Ammon's horn (tissue), 1 donor: Measurements from ENCODE around the gene ATPAF2.
A peak's percentile ranks its signal among the peaks of the same experiment; 100 is the strongest.

ENCODE experiments used
- DNase-seq: peaks from one replicate; pipeline ENCODE4 v3.0.0-alpha.2; 2016; ENCODE audit warnings: low spot score

The ATPAF2 gene

DNA sequence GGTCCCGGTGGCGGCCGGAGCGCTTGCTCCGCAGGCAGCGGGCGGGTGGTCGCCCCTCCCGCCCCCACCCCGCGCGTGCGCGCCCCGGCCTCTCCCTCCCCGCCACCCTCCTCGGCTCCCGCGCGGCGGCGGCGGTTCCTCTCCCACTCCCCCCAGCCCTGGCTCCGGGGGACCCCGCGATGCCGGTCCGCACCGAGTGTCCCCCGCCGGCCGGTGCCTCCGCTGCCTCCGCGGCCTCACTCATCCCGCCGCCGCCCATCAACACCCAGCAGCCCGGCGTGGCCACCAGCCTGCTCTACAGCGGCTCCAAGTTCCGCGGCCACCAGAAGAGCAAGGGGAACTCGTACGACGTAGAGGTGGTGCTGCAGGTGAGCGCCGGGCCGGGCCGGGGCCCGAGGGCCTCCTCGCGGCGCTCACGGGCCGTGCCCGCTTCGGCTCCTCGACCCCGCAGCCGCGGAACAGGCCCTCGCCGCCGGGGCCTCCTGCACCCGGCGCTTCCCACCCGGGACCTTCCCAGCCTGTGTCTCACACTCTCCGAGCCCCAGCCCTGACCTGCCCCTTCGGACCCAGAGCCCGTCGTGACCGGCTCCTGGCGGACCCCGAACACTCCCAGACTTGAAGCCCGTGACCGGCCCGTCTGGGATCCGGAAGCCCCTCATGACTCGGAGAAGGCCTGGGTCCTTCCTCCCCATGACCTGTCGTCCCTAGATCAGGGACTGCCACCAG is 730 bp upstream of the ATPAF2 start:
- DNase-seq: no peak

DNA sequence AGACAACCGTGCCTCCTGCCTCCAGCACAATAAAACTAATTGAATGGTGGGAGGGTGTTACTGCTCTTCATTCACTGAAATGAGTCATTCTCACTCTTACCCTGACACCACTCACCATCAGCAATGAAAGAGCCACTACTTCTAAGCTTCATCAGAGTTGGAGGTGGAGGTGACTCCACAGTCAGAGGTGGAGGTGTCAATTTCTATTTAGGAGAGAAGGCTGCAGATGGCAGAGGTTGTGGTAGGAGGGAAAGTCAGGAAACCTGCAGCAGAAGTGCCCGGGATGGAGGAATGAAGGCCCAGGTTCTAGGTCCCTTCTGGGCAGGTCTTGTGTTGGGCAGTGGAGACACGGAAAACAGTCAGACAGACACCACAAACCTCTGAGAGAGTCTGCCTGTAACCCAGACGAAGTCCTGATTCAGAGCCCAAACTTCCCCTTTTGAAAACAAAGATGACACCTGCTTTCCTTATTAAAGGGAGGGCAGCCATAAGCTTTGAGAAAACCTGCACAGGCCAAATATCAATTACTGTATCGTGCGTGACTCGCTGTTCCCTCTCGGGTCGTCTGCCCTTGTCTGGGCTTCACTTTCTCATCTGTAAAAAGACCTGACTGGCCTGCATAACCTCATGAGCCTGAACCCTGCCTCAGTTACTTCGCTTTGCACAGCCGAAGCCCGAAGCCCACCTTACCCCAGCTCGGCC is 668 bp downstream of the ATPAF2 start:
- no peak for DNase-seq

- peak; percentile 54 for DNase-seq
These were observed 1.5 kb downstream of the ATPAF2 start for GRCh38 chr17:18037486-18037885.

GRCh38 chr17:18035704-18036103 is 3.3 kb downstream of the ATPAF2 start:
- DNase-seq: no peak

- DNase-seq: peak; percentile 89
These were observed 5.4 kb downstream of the ATPAF2 start for GRCh38 chr17:18033442-18034099.

GRCh38 chr17:18031955-18032354 is 7.0 kb downstream of the ATPAF2 start:
- DNase-seq: no peak

GRCh38 chr17:18028952-18029540 is 9.9 kb downstream of the ATPAF2 start:
- no peak for DNase-seq

GRCh38 chr17:18028114-18028951 is 10.6 kb downstream of the ATPAF2 start:
- no peak for DNase-seq

DNA sequence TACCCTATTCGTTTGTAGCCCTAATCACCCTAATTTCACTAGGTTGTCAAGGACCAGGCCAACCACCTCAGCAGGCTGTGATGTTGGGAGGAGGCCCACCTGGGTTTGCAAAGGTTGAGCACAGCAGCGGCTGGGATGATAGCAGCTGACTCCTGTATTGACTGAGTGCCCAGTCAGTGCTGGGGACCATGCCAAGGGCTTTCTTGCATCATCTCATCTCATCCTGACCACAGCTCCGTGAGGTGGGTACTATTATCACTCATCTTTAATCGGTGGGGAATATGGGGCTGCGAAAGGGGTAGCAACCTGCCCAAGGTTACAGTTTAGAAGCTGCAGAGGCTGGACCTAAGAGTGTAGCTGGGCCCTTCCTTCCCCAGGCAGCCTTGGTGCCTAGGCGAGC is 11.7 kb downstream of the ATPAF2 start:
- DNase-seq: no peak

GRCh38 chr17:18025945-18026776 is 12.8 kb downstream of the ATPAF2 start:
- peak; percentile 77 for DNase-seq

DNA sequence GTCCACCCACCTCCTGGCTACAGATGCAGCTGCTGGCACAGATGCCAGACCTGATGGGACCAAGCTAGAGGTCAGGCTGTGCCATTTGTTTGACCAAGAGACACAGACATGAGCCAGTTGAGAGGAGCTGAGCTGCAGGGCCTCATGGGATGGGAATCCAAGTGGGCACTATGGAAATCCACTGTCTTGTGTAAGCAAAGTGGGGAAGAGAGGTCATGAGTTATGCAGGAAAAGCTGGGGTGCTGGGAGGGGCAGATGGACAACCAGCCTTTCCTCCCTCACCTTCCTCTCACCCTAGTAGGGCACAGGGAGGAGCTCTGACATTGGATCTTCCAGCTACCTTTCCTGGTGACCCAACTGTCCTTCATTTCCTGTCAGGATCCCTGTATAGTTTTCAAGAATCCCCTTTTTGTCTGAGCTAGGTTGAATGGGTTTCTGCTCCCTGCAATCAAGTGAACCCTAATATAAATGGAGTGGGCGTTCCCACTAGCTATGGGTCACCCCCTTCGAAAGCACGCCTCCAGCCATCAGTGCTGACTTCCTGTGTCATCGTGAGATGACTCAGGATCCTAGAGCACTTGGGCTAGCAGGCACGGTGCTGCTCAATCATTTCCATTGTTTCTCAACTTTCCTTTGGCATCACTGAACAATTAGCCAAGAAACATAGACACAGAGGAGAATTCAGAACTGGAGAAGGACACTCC is 13.6 kb downstream of the ATPAF2 start:
- no peak for DNase-seq

GRCh38 chr17:18021372-18021771 is 17.6 kb downstream of the ATPAF2 start:
- DNase-seq: no peak

DNA sequence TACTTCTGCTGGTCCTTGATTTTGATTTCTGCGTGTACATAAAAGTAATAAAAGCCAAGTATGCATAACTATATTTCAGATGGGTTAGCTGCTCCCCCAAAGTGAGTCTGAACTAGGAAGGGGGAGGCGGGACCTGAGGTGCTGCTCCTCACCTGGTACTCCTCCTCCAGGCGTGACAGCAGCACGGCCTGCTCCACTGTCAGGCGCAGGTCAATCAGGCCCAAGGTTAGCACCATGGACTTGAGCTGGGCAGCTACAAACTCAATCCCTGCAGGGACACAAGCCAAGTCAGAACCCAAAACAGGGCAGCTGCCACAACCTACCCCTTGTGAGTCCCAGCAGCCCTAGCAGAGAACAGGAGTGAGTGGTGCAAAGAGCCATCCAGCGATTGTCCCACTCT is 18.0 kb downstream of the ATPAF2 start:
- no peak for DNase-seq

- DNase-seq: no peak
These were observed 19.2 kb downstream of the ATPAF2 start for GRCh38 chr17:18019838-18020154.

GRCh38 chr17:18018411-18018921 is 20.5 kb downstream of the ATPAF2 start:
- no peak for DNase-seq

GRCh38 chr17:18017958-18018357 is 21.0 kb downstream of the ATPAF2 start:
- no peak for DNase-seq

DNA sequence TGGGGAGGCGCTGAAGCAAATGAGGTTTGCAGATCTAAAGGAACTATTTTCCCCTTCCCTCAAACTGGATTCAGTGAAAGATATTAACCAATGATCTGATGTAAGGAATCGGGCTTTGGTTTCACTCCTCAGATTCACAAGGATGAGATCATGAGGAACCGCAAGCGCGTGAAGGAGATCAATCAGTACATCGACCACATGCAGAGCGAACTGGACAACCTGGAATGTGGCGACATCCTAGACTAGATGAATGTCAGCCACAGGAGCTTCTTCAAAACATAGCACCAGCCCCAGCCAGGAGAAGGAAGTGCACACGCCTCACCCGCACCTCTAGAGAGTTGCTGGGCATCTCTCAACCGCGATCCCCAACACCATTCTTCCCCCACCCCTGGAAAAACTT is 22.5 kb downstream of the ATPAF2 start:
- DNase-seq: no peak

GRCh38 chr17:18015593-18015992 is 23.4 kb downstream of the ATPAF2 start:
- DNase-seq: no peak

GRCh38 chr17:18014006-18014405 is 25.0 kb downstream of the ATPAF2 start:
- DNase-seq: no peak

DNA sequence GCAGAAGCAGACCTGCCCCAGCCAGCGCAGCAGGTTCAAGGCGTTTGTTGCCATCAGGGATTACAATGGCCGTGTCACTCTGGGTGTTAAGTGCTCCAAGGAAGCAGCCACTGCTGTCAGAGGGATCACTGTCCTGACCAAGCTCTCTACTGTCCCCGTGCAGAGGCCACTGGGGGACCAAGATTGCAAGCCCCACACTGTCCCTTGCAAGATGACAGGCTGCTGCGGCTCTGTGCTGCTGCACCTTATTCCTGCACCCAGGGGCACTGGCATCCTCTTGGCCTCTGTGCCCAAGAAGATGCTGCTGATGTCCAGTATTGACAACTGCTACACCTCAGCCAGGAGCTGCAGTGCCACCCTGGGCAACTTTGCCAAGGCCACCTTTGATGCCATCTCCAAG is 27.7 kb downstream of the ATPAF2 start:
- DNase-seq: no peak
